ENCODE data around the gene SPTB. TPM values are rescaled to one million over a fixed set of nuclear protein-coding genes. Genes with fewer than 3 reads are reported as not detected.

Gene SPTB
- total RNA-seq, 1 experiment from 2014 or later, result 0.13 TPM

GRCh38 chr14:64816221-64816783 lies 63.4 kb downstream of the SPTB start:
- intact Hi-C loops (cut with micrococcal nuclease; ENCODE audit: unreplicated experiment), result no loop called here
- H3K4me3 ChIP-seq (ENCODE audit: low read depth in 2 of 2, low read length in 2 of 2), result no peak overlapping the region
- ATAC-seq, result no peak
- no peaks in the 10 kb centered on the region; the same call in 1 of the 2 replicates for H3K27me3 ChIP-seq (ENCODE audit: control insufficient read depth, insufficient read depth, low read length)
- in situ Hi-C loops (cut with HindIII; ENCODE audit: low pct_unique_long_range_greater_than_20kb, low sequenced_read_pairs), result no loop called here
- TF ChIP-seq SIN3A (IDR thresholded peaks at IDR 0.05; ENCODE audit: borderline replicate concordance, insufficient read depth, low read depth, low read length) (no peak), POLR2AphosphoS5 (IDR thresholded peaks at IDR 0.05; ENCODE audit: low read depth, low read length) (no peak), CTCF (IDR thresholded peaks at IDR 0.05) (no peak), REST (IDR thresholded peaks at IDR 0.05; ENCODE audit: insufficient read depth in 1 of 2, low read depth in 2 of 2, low read length in 1 of 2) (no peak), TCF7L2 (IDR thresholded peaks at IDR 0.05; ENCODE audit: low read depth, low read length) (no peak)
- CTCF ChIA-PET, result no interaction called here
- no peaks in the 10 kb centered on the region for H3K36me3 ChIP-seq (ENCODE audit: control insufficient read depth, insufficient read depth, low read length)
- no peak for DNase-seq (ENCODE audit: low read depth, low spot score)
- POLR2A ChIA-PET, result no interaction called here
- no peaks in the 10 kb centered on the region for H3K9me3 ChIP-seq (ENCODE audit: control insufficient read depth, insufficient read depth, low read depth, low read length)
- BruUV-seq (replicated peaks), result no TSS peak
- no peaks in the 10 kb centered on the region for H3K4me1 ChIP-seq (ENCODE audit: control insufficient read depth, insufficient read depth, low read length)
- H3K27ac ChIP-seq (ENCODE audit: low read length), result no peak overlapping the region

- CTCF ChIA-PET, result no interaction called here
- BruUV-seq (replicated peaks), result no TSS peak
- POLR2A ChIA-PET, result no interaction called here
Measured at GRCh38 chr14:64815257-64815656, 64.5 kb downstream of the SPTB start.

More at GRCh38 chr14:64815257-64815656, 64.5 kb downstream of the SPTB start:
- intact Hi-C loops (cut with micrococcal nuclease; ENCODE audit: unreplicated experiment) (no loop called here), in situ Hi-C loops (cut with HindIII; ENCODE audit: low pct_unique_long_range_greater_than_20kb, low sequenced_read_pairs) (no loop called here)
- no peak for ATAC-seq
- Histone ChIP-seq H3K4me3 (ENCODE audit: low read depth in 2 of 2, low read length in 2 of 2) (no peak overlapping the region), H3K9me3 (ENCODE audit: control insufficient read depth, insufficient read depth, low read depth, low read length) (no peaks in the 10 kb centered on the region), H3K27ac (ENCODE audit: low read length) (no peak overlapping the region), H3K4me1 (ENCODE audit: control insufficient read depth, insufficient read depth, low read length) (no peaks in the 10 kb centered on the region), H3K27me3 (ENCODE audit: control insufficient read depth, insufficient read depth, low read length) (no peaks in the 10 kb centered on the region; the same call in 1 of the 2 replicates), H3K36me3 (ENCODE audit: control insufficient read depth, insufficient read depth, low read length) (no peaks in the 10 kb centered on the region)
- TF ChIP-seq SIN3A (IDR thresholded peaks at IDR 0.05; ENCODE audit: borderline replicate concordance, insufficient read depth, low read depth, low read length) (no peak), POLR2AphosphoS5 (IDR thresholded peaks at IDR 0.05; ENCODE audit: low read depth, low read length) (no peak), TCF7L2 (IDR thresholded peaks at IDR 0.05; ENCODE audit: low read depth, low read length) (no peak), REST (IDR thresholded peaks at IDR 0.05; ENCODE audit: insufficient read depth in 1 of 2, low read depth in 2 of 2, low read length in 1 of 2) (no peak), CTCF (IDR thresholded peaks at IDR 0.05) (no peak)
- no peak for DNase-seq (ENCODE audit: low read depth, low spot score)
